Sciatic nerve (tissue), 2 donors: ENCODE measurements around the gene KLB. TPM values are rescaled to one million over a fixed set of nuclear protein-coding genes. Genes with fewer than 3 reads are reported as not detected.

Experiments
- ATAC-seq: fragments of 200-7000 bp; cut with Tn5 transposase; one replicate; pipeline ENCODE4 v1.9.1; 2020; ENCODE audit warnings: mild to moderate bottlenecking, moderate library complexity
- DNase-seq: peaks from one replicate; pipeline ENCODE4 v3.0.0-alpha.2; 2020; ENCODE audit warnings: low spot score
- intact Hi-C: fragments of 100-400 bp; cut with DNase I; formaldehyde crosslinking; loops from one replicate; pipeline ENCODE4 v1.14.2; 2022
- microRNA-seq: library from miRNA; unstranded; fragments of <30 nt; microRNA quantifications from one replicate; pipeline ENCODE4 v1.2.0, GENCODE V29; 2020
- total RNA-seq: library from RNA; stranded (reverse); fragmentation: NEBNext Ultra II Directional; extraction: Animal tissue kit (Norgen Biotek cat#: 25700); gene quantifications from one replicate; pipeline ENCODE4 v1.2.1, GENCODE V29; 2021
- donor health status: DM: no; HTN: no; CAD: no.
- donor health status: DM: no; HTN: no; CAD: no.

KLB gene
- total RNA-seq, 1 donor from 2014 or later: 1.2 TPM

DNA sequence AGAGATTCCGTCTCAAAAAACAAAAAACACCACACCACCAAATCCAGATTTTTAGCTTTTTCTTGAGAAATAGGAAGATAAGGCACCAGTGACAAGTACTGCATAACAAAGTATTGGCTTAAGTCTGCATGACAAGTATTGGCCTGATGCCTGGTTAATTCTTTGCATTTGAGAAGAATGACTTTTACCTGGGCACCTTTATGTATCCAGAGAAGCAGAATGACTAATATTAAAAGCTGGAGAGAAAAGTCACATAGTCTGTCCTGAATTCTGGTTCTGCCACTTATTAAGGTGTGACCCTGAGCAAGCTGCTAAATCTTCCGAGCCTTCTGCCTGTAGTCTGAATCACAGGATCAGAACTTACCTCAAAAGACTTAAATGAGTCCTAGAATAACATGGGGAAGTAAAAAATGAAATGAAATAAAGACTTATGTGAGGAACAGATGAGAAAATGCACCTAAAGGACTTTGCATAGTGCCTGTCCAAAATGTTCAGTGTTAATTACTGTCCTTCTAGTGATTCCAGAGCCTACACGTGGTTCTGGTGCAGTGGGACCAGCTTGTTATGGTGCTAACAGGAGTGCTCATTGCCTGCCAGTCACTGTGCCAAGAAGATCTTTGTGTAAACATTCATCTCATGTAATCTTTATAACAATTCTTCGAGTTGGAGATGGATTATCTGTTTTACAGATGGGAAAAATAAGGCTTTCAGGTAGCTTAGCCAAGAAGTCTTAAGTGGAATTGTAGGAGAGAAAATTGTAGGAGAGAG is 88.9 kb downstream of the KLB start:
- DNase-seq (no peak), ATAC-seq (no peak)
- intact Hi-C loops: no loop called here

GRCh38 chr4:39497909-39498726 is 91.4 kb downstream of the KLB start:
- intact Hi-C loops: no loop called here
- ATAC-seq: no peak
- DNase-seq: no peak

DNA sequence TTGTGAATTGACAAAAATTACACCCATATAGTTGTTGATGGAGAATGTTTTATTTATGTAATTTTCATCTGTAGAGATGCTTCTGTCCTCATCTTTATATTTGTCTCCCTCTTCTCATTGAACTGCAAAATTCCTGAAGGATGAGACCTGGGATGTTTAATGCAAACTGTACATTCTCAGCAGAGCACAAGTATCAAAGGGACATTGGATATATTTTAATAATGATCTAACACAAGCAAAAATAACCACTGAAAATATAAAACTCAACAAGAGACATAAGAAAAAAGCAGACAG is 91.9 kb downstream of the KLB start:
- intact Hi-C loops: no loop called here
- no peak for DNase-seq
- no peak for ATAC-seq

Small RNA genes within 50 kb of the gene (microRNA-seq; reads per million reads assigned to microRNA genes)
- gene MIR5591: not detected

Other genes with a start within 250 kb of the KLB start
- gene WDR19, start 224.4 kb upstream of the KLB start, total RNA-seq: 70.5 TPM
- 54.6 TPM for gene RFC1, start 40.6 kb upstream of the KLB start, total RNA-seq
- gene RPL9, start 52.0 kb downstream of the KLB start, total RNA-seq: 1,081 TPM
- 13.1 TPM for gene LIAS, start 52.1 kb downstream of the KLB start, total RNA-seq
- gene UGDH, start 120.5 kb downstream of the KLB start, total RNA-seq: 53.4 TPM
- 32.1 TPM for gene SMIM14, start 231.9 kb downstream of the KLB start, total RNA-seq